GM23338 (cell line): ENCODE data around the gene ELAC2. TPM values are rescaled to one million over a fixed set of nuclear protein-coding genes. Genes with fewer than 3 reads are reported as not detected.

Source experiments
- ATAC-seq: fragments of 200-7000 bp; cut with Tn5 transposase; 3 replicates; pipeline ENCODE4 v1.9.1; 2020
- DNase-seq: peaks from one replicate; pipeline ENCODE4 v3.0.0-alpha.2; 2015; ENCODE audit warnings: low spot score
- H2AFZ ChIP-seq: fragments of 200-600 bp; sonication (generic); 2 replicates; pipeline ENCODE4 v1.8.0; 2016; ENCODE audit warnings: antibody characterized with exemption, mild to moderate bottlenecking, moderate library complexity
- H3F3A ChIP-seq: fragments of 200-600 bp; sonication (generic); replicated peaks from 2 replicates; pipeline ENCODE4 v1.8.0; 2017; ENCODE audit warnings: antibody characterized with exemption, mixed run types, low read depth
- H3K27ac ChIP-seq: fragments of 200-600 bp; sonication (generic); 2 replicates; pipeline ENCODE4 v1.6.1; 2016; ENCODE audit warnings: low read depth
- H3K27me3 ChIP-seq: fragments of 200-600 bp; sonication (generic); 2 replicates; pipeline ENCODE4 v1.8.0; 2016; ENCODE audit warnings: mild to moderate bottlenecking, mixed run types, moderate library complexity; ENCODE audit not compliant: insufficient read depth
- H3K36me3 ChIP-seq: fragments of 200-600 bp; sonication (generic); 2 replicates; pipeline ENCODE4 v1.8.0; 2016; ENCODE audit warnings: mild to moderate bottlenecking; ENCODE audit not compliant: insufficient read depth
- H3K4me1 ChIP-seq: fragments of 200-600 bp; sonication (generic); 2 replicates; pipeline ENCODE4 v1.8.0; 2016; ENCODE audit warnings: mild to moderate bottlenecking, moderate library complexity; ENCODE audit not compliant: insufficient read depth
- H3K4me2 ChIP-seq: fragments of 200-600 bp; sonication (generic); 2 replicates; pipeline ENCODE4 v1.7.1; 2017; ENCODE audit warnings: mixed run types
- H3K4me3 ChIP-seq: fragments of 200-600 bp; sonication (generic); 2 replicates; pipeline ENCODE4 v1.6.1; 2016; ENCODE audit warnings: mixed run types
- H3K79me2 ChIP-seq: fragments of 200-600 bp; sonication (generic); replicated peaks from 2 replicates; pipeline ENCODE4 v1.8.0; 2017; ENCODE audit warnings: mild to moderate bottlenecking; ENCODE audit not compliant: insufficient read depth
- H3K9me2 ChIP-seq: fragments of 200-600 bp; sonication (generic); 2 replicates; pipeline ENCODE4 v1.8.0; 2017; ENCODE audit not compliant: insufficient read depth
- H4K20me1 ChIP-seq: fragments of 200-600 bp; sonication (generic); replicated peaks from 2 replicates; pipeline ENCODE4 v1.8.0; 2017; ENCODE audit warnings: mild to moderate bottlenecking; ENCODE audit not compliant: insufficient read depth
- H3K27ac Mint-ChIP-seq: 2 replicates; pipeline ENCODE4 v1.8.0; 2020; ENCODE audit warnings: inconsistent platforms, mild to moderate bottlenecking, moderate library complexity, mixed read lengths
- H3K27me3 Mint-ChIP-seq: 3 replicates; pipeline ENCODE4 v1.8.0; 2022; ENCODE audit warnings: low read depth, mild to moderate bottlenecking, moderate library complexity, mixed read lengths, inconsistent platforms; ENCODE audit not compliant: insufficient read depth, poor library complexity
- H3K36me3 Mint-ChIP-seq: 3 replicates; pipeline ENCODE4 v1.8.0; 2021; ENCODE audit warnings: low read depth, mild to moderate bottlenecking, inconsistent platforms, moderate library complexity, mixed read lengths
- H3K4me1 Mint-ChIP-seq: 3 replicates; pipeline ENCODE4 v1.8.0; 2020; ENCODE audit warnings: mild to moderate bottlenecking, inconsistent platforms, mixed read lengths
- H3K4me3 Mint-ChIP-seq: 3 replicates; pipeline ENCODE4 v1.8.0; 2021; ENCODE audit warnings: moderate library complexity, mild to moderate bottlenecking, inconsistent platforms, mixed read lengths
- H3K9me3 Mint-ChIP-seq: 3 replicates; pipeline ENCODE4 v1.8.0; 2020; ENCODE audit warnings: moderate library complexity, mild to moderate bottlenecking, inconsistent platforms, mixed read lengths
- CREB1 ChIP-seq: fragments of 250-450 bp; sonication (Bioruptor Pico); IDR thresholded peaks from 2 replicates; pipeline ENCODE4 v1.5.0; 2020; ENCODE audit warnings: low read depth, mild to moderate bottlenecking, moderate library complexity
- EZH2 ChIP-seq: fragments of 200-600 bp; sonication (generic); IDR thresholded peaks from one replicate; pipeline ENCODE4 v1.8.0; 2017; ENCODE audit warnings: antibody characterized with exemption, mild to moderate bottlenecking, low read depth; ENCODE audit not compliant: unreplicated experiment
- EZH2phosphoT487 ChIP-seq: fragments of 200-600 bp; sonication (generic); IDR thresholded peaks from one replicate; pipeline ENCODE4 v1.8.1; 2018; ENCODE audit warnings: antibody characterized with exemption; ENCODE audit not compliant: unreplicated experiment
- JUNB ChIP-seq: IDR thresholded peaks from one replicate; pipeline ENCODE4 v1.6.1; 2016; ENCODE audit warnings: antibody characterized with exemption; ENCODE audit not compliant: unreplicated experiment
- NANOG ChIP-seq: IDR thresholded peaks from 2 replicates; pipeline ENCODE4 v1.6.1; 2016; ENCODE audit warnings: antibody characterized with exemption, borderline replicate concordance
- STAT1 ChIP-seq: IDR thresholded peaks from one replicate; pipeline ENCODE4 v1.6.1; 2016; ENCODE audit warnings: antibody characterized with exemption; ENCODE audit not compliant: unreplicated experiment
- ZNF114 ChIP-seq: fragments of 250-450 bp; sonication (Bioruptor Pico); IDR thresholded peaks from 2 replicates; pipeline ENCODE4 v1.5.0; 2020; ENCODE audit warnings: mild to moderate bottlenecking, moderate library complexity
- ZNF331 ChIP-seq: fragments of 250-450 bp; sonication (Bioruptor Pico); IDR thresholded peaks from 2 replicates; pipeline ENCODE4 v1.5.0; 2020; ENCODE audit warnings: low read depth, mild to moderate bottlenecking, moderate library complexity
- polyA plus RNA-seq: library from polyadenylated mRNA; unstranded; fragments of >200 nt; fragmentation: Nextera tagmentation; extraction: Ambion mirVana; gene quantifications from 2 replicates; pipeline ENCODE4 v1.2.1, GENCODE V29; 2016
- total RNA-seq: library from RNA; depleted of rRNA; stranded (reverse); fragments of >200 nt; shearing (Covaris generic); gene quantifications from 2 replicates; pipeline ENCODE4 v1.2.3, GENCODE V29; 2014
- TF ChIP-seq, protein P1 (sequence below), 2 experiments: fragments of 200-600 bp in 1 of 2; sonication (generic) in 1 of 2; conservative IDR thresholded peaks; 2 replicates each; pipeline versions ENCODE4 v1.5.1 to v1.6.1; 2016 to 2017; ENCODE audit warnings: antibody characterized with exemption in 2 of 2, low read depth in 2 of 2, mild to moderate bottlenecking in 2 of 2, moderate library complexity in 1 of 2
- TF ChIP-seq, protein P2 (sequence below): IDR thresholded peaks from 2 replicates; pipeline ENCODE4 v1.6.1; 2016; ENCODE audit warnings: antibody characterized with exemption

ELAC2 gene
- total and polyA plus RNA-seq, 2 experiments from 2014 or later = 49.9 to 203 TPM

DNA sequence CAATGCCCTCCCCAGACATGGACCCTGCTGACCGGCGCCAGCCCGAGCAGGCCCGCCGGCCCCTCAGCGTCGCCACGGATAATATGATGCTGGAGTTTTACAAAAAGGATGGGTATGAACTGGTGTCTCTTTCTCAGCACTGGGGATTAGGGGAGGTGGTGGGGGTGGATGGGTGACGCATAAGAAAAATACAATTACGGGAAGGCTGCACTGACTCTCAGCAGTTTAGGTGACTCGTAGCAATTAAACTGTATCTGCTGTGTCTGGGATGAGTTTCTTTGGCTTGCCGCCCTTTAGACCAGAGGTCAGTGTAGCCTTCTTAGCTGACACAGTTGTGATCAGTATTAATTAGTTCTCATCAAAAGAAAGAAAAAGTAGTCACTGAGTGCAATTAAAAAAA, 59.0 kb downstream of the ELAC2 start (continued):
- TF ChIP-seq, protein P1, sequence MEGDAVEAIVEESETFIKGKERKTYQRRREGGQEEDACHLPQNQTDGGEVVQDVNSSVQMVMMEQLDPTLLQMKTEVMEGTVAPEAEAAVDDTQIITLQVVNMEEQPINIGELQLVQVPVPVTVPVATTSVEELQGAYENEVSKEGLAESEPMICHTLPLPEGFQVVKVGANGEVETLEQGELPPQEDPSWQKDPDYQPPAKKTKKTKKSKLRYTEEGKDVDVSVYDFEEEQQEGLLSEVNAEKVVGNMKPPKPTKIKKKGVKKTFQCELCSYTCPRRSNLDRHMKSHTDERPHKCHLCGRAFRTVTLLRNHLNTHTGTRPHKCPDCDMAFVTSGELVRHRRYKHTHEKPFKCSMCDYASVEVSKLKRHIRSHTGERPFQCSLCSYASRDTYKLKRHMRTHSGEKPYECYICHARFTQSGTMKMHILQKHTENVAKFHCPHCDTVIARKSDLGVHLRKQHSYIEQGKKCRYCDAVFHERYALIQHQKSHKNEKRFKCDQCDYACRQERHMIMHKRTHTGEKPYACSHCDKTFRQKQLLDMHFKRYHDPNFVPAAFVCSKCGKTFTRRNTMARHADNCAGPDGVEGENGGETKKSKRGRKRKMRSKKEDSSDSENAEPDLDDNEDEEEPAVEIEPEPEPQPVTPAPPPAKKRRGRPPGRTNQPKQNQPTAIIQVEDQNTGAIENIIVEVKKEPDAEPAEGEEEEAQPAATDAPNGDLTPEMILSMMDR (conservative IDR thresholded peaks at IDR 0.05; ENCODE audit: low read depth in 2 of 2) = no peak

DNA sequence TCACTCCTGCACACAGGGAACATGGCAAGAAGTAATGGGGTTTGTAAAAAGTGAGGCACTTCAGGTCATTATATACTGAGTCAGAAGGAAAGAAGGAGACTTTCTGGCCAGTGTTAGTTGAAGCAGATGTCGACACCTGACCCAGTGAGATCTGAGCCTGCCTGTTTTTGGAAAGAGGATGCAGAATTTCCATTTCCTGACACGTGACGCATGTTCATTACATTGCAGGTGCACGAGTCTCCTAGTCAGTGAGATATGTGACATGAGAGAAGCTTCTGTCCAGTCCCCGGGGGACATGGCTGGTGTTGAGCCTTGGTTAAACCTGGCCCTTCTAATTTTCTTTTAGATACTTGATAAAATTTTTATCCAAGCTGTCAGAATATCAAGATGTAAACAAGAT, 62.3 kb downstream of the ELAC2 start:
- Mint-ChIP-seq H3K4me1 (no peaks in the 10 kb centered on the region), H3K4me3 (no peak overlapping the region), H3K27me3 (peaks cover 3% of the 10 kb centered on the region), H3K27ac (no peak overlapping the region), H3K36me3 (peaks cover 72% of the 10 kb centered on the region), H3K9me3 (peaks cover 6% of the 10 kb centered on the region; the same call in 2 of the 3 replicates)
- H3K79me2 ChIP-seq = no peaks in the 10 kb centered on the region
- DNase-seq (no peak), ATAC-seq (no peak)
- no peaks in the 10 kb centered on the region for H3K4me1 ChIP-seq
- H3K9me2 ChIP-seq = no peaks in the 10 kb centered on the region
- peaks cover 22% of the 10 kb centered on the region for H3K36me3 ChIP-seq
- TF ChIP-seq, protein P1 (conservative IDR thresholded peaks at IDR 0.05; ENCODE audit: low read depth in 2 of 2) = no peak
- TF ChIP-seq, protein P2, sequence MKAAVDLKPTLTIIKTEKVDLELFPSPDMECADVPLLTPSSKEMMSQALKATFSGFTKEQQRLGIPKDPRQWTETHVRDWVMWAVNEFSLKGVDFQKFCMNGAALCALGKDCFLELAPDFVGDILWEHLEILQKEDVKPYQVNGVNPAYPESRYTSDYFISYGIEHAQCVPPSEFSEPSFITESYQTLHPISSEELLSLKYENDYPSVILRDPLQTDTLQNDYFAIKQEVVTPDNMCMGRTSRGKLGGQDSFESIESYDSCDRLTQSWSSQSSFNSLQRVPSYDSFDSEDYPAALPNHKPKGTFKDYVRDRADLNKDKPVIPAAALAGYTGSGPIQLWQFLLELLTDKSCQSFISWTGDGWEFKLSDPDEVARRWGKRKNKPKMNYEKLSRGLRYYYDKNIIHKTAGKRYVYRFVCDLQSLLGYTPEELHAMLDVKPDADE = no peak
- no peak for TF ChIP-seq EZH2phosphoT487
- H3K4me2 ChIP-seq = no peak overlapping the region
- H3K4me3 ChIP-seq = no peak overlapping the region
- H3K27me3 ChIP-seq = no peaks in the 10 kb centered on the region
- no peak overlapping the region for H3K27ac ChIP-seq
- no peaks in the 10 kb centered on the region for H3F3A ChIP-seq
- no peaks in the 10 kb centered on the region for H4K20me1 ChIP-seq
- no peak overlapping the region for H2AFZ ChIP-seq

DNA sequence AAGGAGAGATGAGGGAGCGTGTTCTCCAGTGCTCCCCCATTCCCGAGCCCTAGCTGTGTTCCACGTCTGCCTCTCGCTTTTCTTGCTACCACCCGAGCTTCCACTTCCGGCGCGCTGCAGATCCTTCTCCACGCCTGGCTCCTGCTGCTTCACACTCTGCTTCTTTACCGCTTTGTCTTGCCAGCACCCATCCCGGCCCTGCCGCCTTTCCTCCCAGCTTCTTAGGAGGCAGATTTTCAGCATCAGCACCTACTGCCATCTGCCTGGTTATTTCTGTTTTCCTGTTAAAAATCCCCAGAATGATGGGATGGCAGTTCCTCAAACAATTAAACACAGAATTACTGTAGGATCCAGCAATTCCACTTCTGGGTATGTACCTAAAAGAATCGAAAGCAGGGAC, 64.7 kb downstream of the ELAC2 start:
- no peaks in the 10 kb centered on the region for H3K4me1 ChIP-seq
- H3K4me1 Mint-ChIP-seq = no peaks in the 10 kb centered on the region
- H3F3A ChIP-seq = no peaks in the 10 kb centered on the region
- H3K9me2 ChIP-seq = no peaks in the 10 kb centered on the region
- H3K36me3 ChIP-seq = peaks cover 20% of the 10 kb centered on the region
- no peak overlapping the region for H2AFZ ChIP-seq
- no peaks in the 10 kb centered on the region for H4K20me1 ChIP-seq
- H3K79me2 ChIP-seq = no peaks in the 10 kb centered on the region
- peaks cover 6% of the 10 kb centered on the region; the same call in 2 of the 3 replicates for H3K9me3 Mint-ChIP-seq
- H3K4me3 ChIP-seq = no peak overlapping the region
- ATAC-seq (no peak), DNase-seq (no peak)
- peaks cover 61% of the 10 kb centered on the region for H3K36me3 Mint-ChIP-seq
- no peak overlapping the region for H3K4me2 ChIP-seq
- H3K27me3 ChIP-seq = no peaks in the 10 kb centered on the region
- no peak overlapping the region for H3K4me3 Mint-ChIP-seq
- H3K27ac ChIP-seq = no peak overlapping the region
- H3K27me3 Mint-ChIP-seq = peaks cover 5% of the 10 kb centered on the region
- no peak overlapping the region for H3K27ac Mint-ChIP-seq
- TF ChIP-seq, protein P2 = no peak
- no peak for TF ChIP-seq EZH2phosphoT487
- no peak for TF ChIP-seq JUNB
- no peak for TF ChIP-seq NANOG
- no peak for TF ChIP-seq ZNF331
- TF ChIP-seq EZH2 = no peak
- TF ChIP-seq CREB1 (CRISPR knock-in tag) = no peak
- no peak for TF ChIP-seq ZNF114 (CRISPR knock-in tag)
- no peak for TF ChIP-seq STAT1
